HepG2 (cell line): Measurements from ENCODE around the gene TCP11L1. TPM values are rescaled to one million over a fixed set of nuclear protein-coding genes. Genes with fewer than 3 reads are reported as not detected.
A peak's percentile ranks its signal among the peaks of the same experiment; 100 is the strongest.

Source experiments
- ATAC-seq: fragments of 200-7000 bp; cut with Tn5 transposase; 3 replicates; pipeline ENCODE4 v1.9.1; 2020; ENCODE audit warnings: mild to moderate bottlenecking, moderate library complexity
- BruUV-seq: library from RNA; stranded (reverse); fragments of 400-500 nt; replicated peaks from 2 replicates; lab custom pipeline; 2021; lab: Mats Ljungman, UMichigan
- CTCF ChIA-PET: fragments of 300-600 bp; formaldehyde crosslinking; extraction: SDS; loops from one replicate; lab custom pipeline; 2021; ENCODE audit warnings: low total read pairs, inconsistent platforms, low intra/inter-chr PET ratio; lab: Yijun Ruan, JAX
- POLR2A ChIA-PET: fragments of 350-600 bp; sonication (Branson Sonifier 250); formaldehyde crosslinking; loops from one replicate; lab custom pipeline; 2020; ENCODE audit warnings: antibody characterized with exemption, inconsistent platforms; lab: Yijun Ruan, JAX
- DNase-seq: peaks from one replicate; pipeline ENCODE4 v3.0.0-alpha.2; 2015; ENCODE audit warnings: low spot score
- FAIRE-seq: peaks from 3 replicates; lab custom pipeline; 2011; peaks lifted over from hg19 to GRCh38; lab: Jason Lieb, UNC
- H2AFZ ChIP-seq: one replicate; pipeline ENCODE4 v1.6.1; 2011; ENCODE audit warnings: low read length, inconsistent platforms
- H3K27ac ChIP-seq: fragments of 300-600 bp; 3 replicates; pipeline ENCODE4 v1.8.0; 2011; ENCODE audit warnings: mixed run types, mild to moderate bottlenecking, mixed read lengths, low read length, inconsistent platforms; ENCODE audit not compliant: insufficient read depth; ENCODE audit errors: extremely low read length
- H3K27me3 ChIP-seq, 2 experiments: fragments of 200-600 bp in 1 of 2; 2 replicates in 1 of 2; 3 replicates in 1 of 2; pipeline versions ENCODE4 v1.6.0 to v1.8.0; 2011; ENCODE audit warnings: low read length in 2 of 2, mild to moderate bottlenecking in 2 of 2, moderate library complexity in 2 of 2, inconsistent platforms in 1 of 2; ENCODE audit not compliant: insufficient read depth in 2 of 2, control insufficient read depth in 1 of 2
- H3K36me3 ChIP-seq, 2 experiments: fragments of 200-600 bp in 1 of 2; replicated peaks in 1 of 2; 2 replicates in 1 of 2; 3 replicates in 1 of 2; pipeline versions ENCODE4 v1.5.1 to v1.8.0; 2011; ENCODE audit warnings: low read length in 2 of 2, inconsistent platforms in 1 of 2; ENCODE audit not compliant: insufficient read depth in 2 of 2, control insufficient read depth in 1 of 2
- H3K4me1 ChIP-seq: 2 replicates; pipeline ENCODE4 v1.5.1; 2012; ENCODE audit warnings: low read length, inconsistent platforms; ENCODE audit not compliant: insufficient read depth
- H3K4me2 ChIP-seq: 2 replicates; pipeline ENCODE4 v1.6.0; 2011; ENCODE audit warnings: low read depth, low read length, inconsistent platforms
- H3K4me3 ChIP-seq, 3 experiments: fragments of 200-600 bp in 1 of 3; sonication (generic), shearing (Covaris generic) in 1 of 3; replicated peaks in 1 of 3; 2 replicates each; pipeline ENCODE4 v1.5.1; 2011 to 2016; ENCODE audit warnings: low read length in 3 of 3, inconsistent platforms in 2 of 3, low read depth in 2 of 3, mild to moderate bottlenecking in 2 of 3, control low read depth in 1 of 3, mixed read lengths in 1 of 3; ENCODE audit not compliant: insufficient read depth in 1 of 3
- H3K79me2 ChIP-seq: one replicate; pipeline ENCODE4 v1.6.1; 2011; ENCODE audit warnings: low read length, inconsistent platforms; ENCODE audit not compliant: insufficient read depth
- H3K9ac ChIP-seq: 2 replicates; pipeline ENCODE4 v1.6.0; 2011; ENCODE audit warnings: mild to moderate bottlenecking, low read depth, low read length, inconsistent platforms; ENCODE audit not compliant: insufficient read depth
- H3K9me3 ChIP-seq: 2 replicates; pipeline ENCODE4 v1.5.1; 2012; ENCODE audit warnings: mild to moderate bottlenecking, low read length
- H4K20me1 ChIP-seq: 2 replicates; pipeline ENCODE4 v1.6.0; 2011; ENCODE audit warnings: inconsistent platforms, mild to moderate bottlenecking, low read length, moderate library complexity; ENCODE audit not compliant: insufficient read depth
- BCLAF1 ChIP-seq: fragments of 450-650 bp; IDR thresholded peaks from 2 replicates; pipeline ENCODE4 v1.6.1; 2017; ENCODE audit warnings: mild to moderate bottlenecking
- CEBPG ChIP-seq: IDR thresholded peaks from 2 replicates; pipeline ENCODE4 v1.6.1; 2016
- GRHL1 ChIP-seq: sonication (generic); formaldehyde crosslinking; conservative IDR thresholded peaks from 2 replicates; pipeline ENCODE4 v1.8.0; 2022; ENCODE audit warnings: missing genetic modification reagents
- SKIL ChIP-seq: sonication (generic); formaldehyde crosslinking; IDR thresholded peaks from 2 replicates; pipeline ENCODE4 v1.8.0; 2022; ENCODE audit warnings: missing genetic modification reagents, mild to moderate bottlenecking, moderate library complexity, borderline replicate concordance
- THAP9 ChIP-seq: sonication (generic); formaldehyde crosslinking; IDR thresholded peaks from 2 replicates; pipeline ENCODE4; 2020; ENCODE audit warnings: missing genetic modification reagents, mild to moderate bottlenecking, borderline replicate concordance
- ZFY ChIP-seq: sonication (generic); formaldehyde crosslinking; IDR thresholded peaks from 2 replicates; pipeline ENCODE4 v1.4.0; 2020; ENCODE audit warnings: missing genetic modification reagents
- WGBS: methylation state at CpG from one replicate; pipeline ENCODE4 v1.1.6; 2017; ENCODE audit warnings: low lambda C conversion rate; 5-methylcytosine and 5-hydroxymethylcytosine counted together
- in situ Hi-C: cut with HindIII; loops from 2 replicates; pipeline ENCODE4 v1.10.0; 2017; ENCODE audit warnings: low pct_unique_long_range_greater_than_20kb; ENCODE audit not compliant: extremely low pct_ligation_motif_present
- intact Hi-C: fragments of 100-400 bp; cut with micrococcal nuclease; formaldehyde crosslinking; loops from one replicate; pipeline ENCODE4 v1.10.0; 2022; ENCODE audit not compliant: unreplicated experiment
- polyA plus RNA-seq, 8 experiments: library from polyadenylated mRNA; depleted of rRNA in 3 of 8; stranded (reverse) in 7 of 8; unstranded in 1 of 8; fragments of >200 nt; fragmentation: Illumina TruSeq in 4 of 8; extraction: Trizol in 4 of 8; gene quantifications; 2 replicates each; pipeline versions ENCODE4 v1.2.1 to v1.2.3, GENCODE V29; 2011 to 2016; ENCODE audit warnings: low read depth in 4 of 8, missing spikeins in 1 of 8, mixed read lengths in 1 of 8; ENCODE audit not compliant: insufficient read depth in 1 of 8
- total RNA-seq, 5 experiments: library from RNA; depleted of rRNA; stranded (reverse); fragments of >200 nt; fragmentation: Illumina TruSeq; extraction: Trizol; gene quantifications; 2 replicates each; pipeline ENCODE4 v1.2.3, GENCODE V29; 2016; ENCODE audit warnings: low read depth in 1 of 5

The TCP11L1 gene
- total and polyA plus RNA-seq, 2 of the 13 experiments (the other 11 are each of a cell fraction or from before 2014, with no cell fraction given) = 7.9 to 10.1 TPM

GRCh38 chr11:33001281-33001680 is 38.1 kb upstream of the TCP11L1 start:
- in situ Hi-C loops = no loop called here

More at GRCh38 chr11:33001281-33001680, 38.1 kb upstream of the TCP11L1 start:
- DNase-seq = no peak
- H3K4me3 ChIP-seq = no peak overlapping the region
- TF ChIP-seq THAP9 (CRISPR knock-in tag) (no peak), BCLAF1 (no peak), ZFY (CRISPR knock-in tag) (no peak), CEBPG (CRISPR knock-in tag) (no peak), SKIL (CRISPR knock-in tag) (no peak), GRHL1 (CRISPR knock-in tag) (no peak)
- no peak overlapping the region for H2AFZ ChIP-seq
- POLR2A ChIA-PET = interaction anchor here (1.3 to 2.8 kb wide), 2 partner anchors 13 to 15 kb away, joined by 4 to 10 read pairs; partner anchors contain the start of gene DEPDC7
- peak; percentile 82 for ATAC-seq
- H3K9ac ChIP-seq = no peak overlapping the region
- H3K9me3 ChIP-seq = no peaks in the 10 kb centered on the region
- CTCF ChIA-PET = no interaction called here
- no peak overlapping the region for H3K4me2 ChIP-seq
- H3K27ac ChIP-seq = no peak overlapping the region
- no peaks in the 10 kb centered on the region for H3K36me3 ChIP-seq
- WGBS = 29% methylated on average over 2 of the region's 6 CpGs
- peaks cover 11% of the 10 kb centered on the region; the same call in 1 of the 2 replicates for H3K4me1 ChIP-seq
- H4K20me1 ChIP-seq = no peaks in the 10 kb centered on the region
- no peaks in the 10 kb centered on the region for H3K27me3 ChIP-seq
- intact Hi-C loops = loop anchor here (5.0 kb wide), 1 partner anchor 61 kb away; no protein-coding TSS in a partner anchor
- no TSS peak for BruUV-seq
- no peaks in the 10 kb centered on the region for H3K79me2 ChIP-seq
- no peak for FAIRE-seq
